Uterus (tissue), 4 donors: ENCODE measurements around the gene CAVIN2. TPM values are rescaled to one million over a fixed set of nuclear protein-coding genes. Genes with fewer than 3 reads are reported as not detected.

Experiments used
- DNase-seq, 2 donors: peaks; one replicate each; pipeline ENCODE4 v3.0.0-alpha.2; 2019 to 2020
- H3K27ac ChIP-seq, 2 donors: fragments of 200-600 bp; sonication (generic); 1 replicate in 1 of 2; 2 replicates in 1 of 2; pipeline ENCODE4 v1.5.1; 2016 to 2018
- H3K27me3 ChIP-seq, 2 donors: fragments of 200-600 bp; sonication (generic); one replicate each; pipeline ENCODE4 v1.5.1; 2018 to 2019; ENCODE audit warnings: control low read depth in 1 of 2
- H3K36me3 ChIP-seq, 2 donors: fragments of 200-600 bp; sonication (generic); one replicate each; pipeline ENCODE4 v1.5.1; 2019; ENCODE audit warnings: control low read depth in 1 of 2
- H3K4me1 ChIP-seq, 2 donors: fragments of 200-600 bp; sonication (generic); one replicate each; pipeline ENCODE4 v1.5.1; 2018 to 2019; ENCODE audit warnings: control low read depth in 1 of 2
- H3K4me3 ChIP-seq, 2 donors: fragments of 200-600 bp; sonication (generic); 1 replicate in 1 of 2; 2 replicates in 1 of 2; pipeline ENCODE4 v1.5.1; 2018 to 2019; ENCODE audit warnings: mild to moderate bottlenecking in 1 of 2
- H3K9me3 ChIP-seq, 2 donors: fragments of 200-600 bp; sonication (generic); one replicate each; pipeline ENCODE4 v1.5.1; 2019; ENCODE audit warnings: control low read depth in 1 of 2
- CTCF ChIP-seq, 4 experiments: fragments of 200-600 bp in 2 of 4; fragments of 450-650 bp in 2 of 4; sonication (generic) in 2 of 4; IDR thresholded peaks; one replicate each; pipeline ENCODE4 v1.5.1; 2016 to 2019; ENCODE audit warnings: antibody characterized with exemption in 4 of 4, mild to moderate bottlenecking in 2 of 4, moderate library complexity in 1 of 4
- POLR2A ChIP-seq, 2 donors: fragments of 450-650 bp; IDR thresholded peaks; one replicate each; pipeline ENCODE4 v1.6.1; 2016; ENCODE audit warnings: antibody characterized with exemption in 2 of 2, mild to moderate bottlenecking in 1 of 2, moderate library complexity in 1 of 2
- intact Hi-C: fragments of 100-400 bp; cut with DNase I; formaldehyde crosslinking; loops from one replicate; pipeline ENCODE4 v1.15.1; 2023; ENCODE audit warnings: low total_unique reads
- total RNA-seq, 4 donors: library from RNA; depleted of rRNA in 3 of 4; stranded (reverse); fragments of >200 nt in 3 of 4; gene quantifications; one replicate each; pipeline versions ENCODE4 v1.1.0 to v1.2.4, GENCODE V29; 2014 to 2023
- donor health status: DM: yes; HTN: yes; CAD: no.

The CAVIN2 gene
- total RNA-seq, 4 donors from 2014 or later = 37.3 to 235 (median 121) TPM

DNA sequence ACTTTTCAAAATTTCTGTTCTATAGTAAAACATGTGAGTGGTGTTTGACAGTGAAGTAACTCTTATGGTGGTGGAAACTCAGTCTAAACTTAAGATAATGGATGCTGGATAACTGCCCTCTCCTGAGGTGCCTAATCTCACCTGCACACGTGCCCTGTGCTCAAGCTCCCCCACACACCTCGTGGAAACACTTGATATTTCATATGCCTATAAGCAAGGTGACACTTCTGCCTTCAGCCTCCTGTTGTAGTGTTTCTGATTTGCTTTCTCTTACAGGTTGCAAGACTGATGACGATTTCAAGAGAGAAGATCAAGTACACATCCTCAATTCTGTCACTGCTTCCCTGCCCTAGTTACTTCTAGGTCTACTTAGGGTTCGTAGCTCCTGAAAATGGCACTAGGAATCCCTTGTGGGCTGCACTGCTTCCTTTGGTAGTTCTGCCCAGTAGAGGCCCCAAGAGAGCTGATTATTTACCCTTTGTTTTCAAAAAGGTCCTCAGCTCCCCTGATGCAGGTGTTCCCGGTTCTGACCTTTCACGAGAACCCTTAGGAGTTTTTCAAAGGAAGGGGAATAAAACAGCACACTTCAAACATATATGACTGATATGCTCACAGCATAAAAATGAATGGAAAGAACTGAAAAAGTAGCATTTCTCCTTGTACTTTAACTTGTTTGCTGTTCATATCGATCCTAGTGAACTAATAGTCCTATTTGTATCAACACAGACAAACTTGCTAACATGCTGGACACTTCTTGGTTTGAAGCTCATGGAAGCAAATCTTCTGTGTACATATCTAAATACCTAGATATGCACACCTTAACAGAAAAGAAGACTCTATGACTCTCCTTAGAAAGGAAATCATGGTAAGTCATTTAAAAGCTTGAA is 6.7 kb downstream of the CAVIN2 start:
- no peak overlapping the region for H3K27ac ChIP-seq
- intact Hi-C loops = no loop called here
- DNase-seq = no peak
- H3K9me3 ChIP-seq = no peaks in the 10 kb centered on the region
- H3K27me3 ChIP-seq = no peaks in the 10 kb centered on the region
- TF ChIP-seq POLR2A (IDR thresholded peaks at IDR 0.05) (no peak), CTCF (IDR thresholded peaks at IDR 0.05) (no peak)
- no peaks in the 10 kb centered on the region for H3K4me1 ChIP-seq
- no peak overlapping the region for H3K4me3 ChIP-seq
- H3K36me3 ChIP-seq = no peaks in the 10 kb centered on the region

DNA sequence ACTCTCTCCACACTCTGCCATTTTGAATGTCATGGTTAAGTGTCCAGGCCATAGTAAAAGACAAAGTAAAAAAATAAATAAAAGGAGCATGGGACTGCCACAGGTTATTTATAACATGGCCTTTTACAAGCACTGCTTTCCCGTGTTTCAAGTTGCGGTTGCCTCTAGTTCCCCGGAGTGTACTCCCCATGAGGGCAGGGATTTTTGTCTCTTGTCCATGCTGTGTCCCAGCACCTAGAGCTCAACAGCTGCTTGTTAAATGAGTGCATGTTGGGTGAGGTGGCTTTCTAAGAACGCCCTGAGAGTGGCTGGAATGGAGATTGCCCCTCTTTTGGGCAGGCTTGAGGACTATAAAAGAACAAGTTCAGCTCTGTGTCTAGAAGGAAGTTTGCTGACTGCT is 8.4 kb downstream of the CAVIN2 start:
- H3K4me1 ChIP-seq = no peaks in the 10 kb centered on the region
- no peak for TF ChIP-seq POLR2A (IDR thresholded peaks at IDR 0.05)
- TF ChIP-seq CTCF (IDR thresholded peaks at IDR 0.05) = no peak
- DNase-seq = no peak
- H3K27ac ChIP-seq = no peak overlapping the region
- H3K27me3 ChIP-seq = no peaks in the 10 kb centered on the region
- no peaks in the 10 kb centered on the region for H3K36me3 ChIP-seq
- intact Hi-C loops = no loop called here
- no peaks in the 10 kb centered on the region for H3K9me3 ChIP-seq
- no peak overlapping the region for H3K4me3 ChIP-seq

DNA sequence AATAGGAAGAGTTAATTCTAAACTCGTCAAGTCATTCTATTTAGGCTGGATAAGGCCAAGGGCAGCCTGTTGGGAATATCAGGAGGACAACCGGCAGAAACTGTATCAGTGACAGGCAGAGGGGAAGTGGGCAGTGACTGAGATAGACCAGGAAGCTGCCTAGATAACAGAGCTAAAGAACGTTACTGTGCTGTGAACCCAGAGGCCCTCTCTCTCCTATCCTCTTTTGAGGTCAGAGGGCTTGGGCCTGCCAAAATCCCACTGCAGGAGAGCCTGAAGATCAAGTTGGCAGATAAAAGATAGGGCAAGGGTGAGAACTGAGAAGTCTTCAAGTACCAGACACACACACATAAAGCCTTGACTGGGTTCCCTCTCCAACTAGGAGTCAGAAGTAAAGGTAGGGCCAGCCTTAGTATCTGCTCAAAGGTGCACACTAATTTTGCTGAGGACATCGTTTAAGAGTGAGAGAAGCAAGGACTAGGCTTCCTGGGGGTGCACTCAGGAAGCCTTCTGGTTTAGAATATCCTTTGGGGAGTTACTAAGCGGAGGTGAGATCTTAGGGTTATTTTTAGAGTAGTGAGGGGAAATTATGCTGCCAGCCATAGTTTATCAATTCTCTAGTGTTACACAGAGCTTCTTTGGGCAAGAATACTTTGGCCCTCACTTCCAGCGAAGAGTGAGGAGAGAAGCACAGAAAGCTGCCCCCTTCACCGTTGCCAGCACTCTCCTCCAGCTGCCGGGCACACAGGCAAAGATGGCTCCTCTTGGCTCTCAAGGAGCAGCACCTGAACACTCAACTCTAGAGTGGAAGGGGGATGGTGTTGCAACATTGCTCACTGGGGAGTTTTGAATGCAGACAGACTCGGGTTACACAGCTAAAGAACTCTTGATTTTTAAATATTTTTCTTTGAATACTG is 9.8 kb downstream of the CAVIN2 start:
- H3K27me3 ChIP-seq = no peaks in the 10 kb centered on the region
- no peak for DNase-seq
- H3K27ac ChIP-seq = no peak overlapping the region
- intact Hi-C loops = no loop called here
- H3K4me3 ChIP-seq = no peak overlapping the region
- TF ChIP-seq CTCF (IDR thresholded peaks at IDR 0.05) (no peak), POLR2A (IDR thresholded peaks at IDR 0.05) (no peak)
- no peaks in the 10 kb centered on the region for H3K4me1 ChIP-seq
- H3K36me3 ChIP-seq = no peaks in the 10 kb centered on the region
- no peaks in the 10 kb centered on the region for H3K9me3 ChIP-seq

DNA sequence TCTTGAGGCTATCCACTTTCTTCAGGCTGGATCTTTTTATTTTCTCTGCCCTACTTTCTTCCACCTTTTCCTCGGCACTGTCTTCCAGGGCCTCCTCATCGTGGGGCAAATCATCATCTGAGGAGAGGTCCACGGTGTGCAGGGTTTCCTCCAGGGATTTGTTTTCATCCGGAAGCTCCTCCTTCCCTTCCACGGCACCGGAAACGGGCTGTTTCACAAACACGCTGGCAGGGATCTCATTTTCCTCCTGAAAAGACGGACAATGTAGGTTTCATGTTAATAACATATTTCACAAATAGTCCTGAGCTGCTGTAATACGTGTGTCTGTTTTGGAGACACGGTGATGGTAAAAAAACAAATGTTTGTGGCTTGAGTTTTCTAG is 10.4 kb downstream of the CAVIN2 start:
- DNase-seq = no peak
- intact Hi-C loops = no loop called here
- Histone ChIP-seq H3K9me3 (no peaks in the 10 kb centered on the region), H3K27me3 (no peaks in the 10 kb centered on the region), H3K27ac (no peak overlapping the region), H3K36me3 (no peaks in the 10 kb centered on the region), H3K4me1 (no peaks in the 10 kb centered on the region), H3K4me3 (no peak overlapping the region)
- no peak for TF ChIP-seq POLR2A (IDR thresholded peaks at IDR 0.05)
- TF ChIP-seq CTCF (IDR thresholded peaks at IDR 0.05) = no peak
